ENCODE results near the gene CFAP91.

DNA sequence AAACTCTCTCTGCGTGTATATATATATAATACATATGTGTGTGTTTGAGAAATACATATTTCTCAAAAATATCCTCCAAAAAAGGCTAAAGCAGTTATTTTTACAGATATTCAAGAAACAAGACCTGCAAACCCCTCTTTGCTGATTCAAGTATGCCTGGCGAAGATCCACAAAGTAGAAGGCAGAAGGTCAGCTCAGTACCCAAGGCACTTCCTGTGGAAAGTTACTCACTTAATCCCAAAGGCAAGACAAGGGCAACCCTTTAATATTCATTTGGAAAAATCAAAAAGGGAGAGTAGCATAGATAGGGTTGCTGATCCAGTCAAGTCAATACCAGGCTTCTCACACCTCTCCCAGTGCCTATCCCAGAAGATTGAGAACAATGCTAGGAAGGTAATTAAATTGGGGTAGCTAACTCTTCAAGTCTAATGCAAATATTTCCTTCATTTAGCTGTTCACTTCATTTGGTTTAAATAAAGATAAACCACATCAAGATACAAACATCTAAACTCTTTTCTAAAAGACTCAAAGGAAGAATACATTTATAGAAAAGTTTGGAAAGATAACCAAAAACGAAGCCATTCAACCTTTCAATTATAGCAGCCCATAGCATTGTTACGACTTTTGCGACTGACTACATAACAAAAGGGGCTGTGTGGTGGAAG is 32.8 kb upstream of the CFAP91 start:
- TF ChIP-seq, protein P1, sequence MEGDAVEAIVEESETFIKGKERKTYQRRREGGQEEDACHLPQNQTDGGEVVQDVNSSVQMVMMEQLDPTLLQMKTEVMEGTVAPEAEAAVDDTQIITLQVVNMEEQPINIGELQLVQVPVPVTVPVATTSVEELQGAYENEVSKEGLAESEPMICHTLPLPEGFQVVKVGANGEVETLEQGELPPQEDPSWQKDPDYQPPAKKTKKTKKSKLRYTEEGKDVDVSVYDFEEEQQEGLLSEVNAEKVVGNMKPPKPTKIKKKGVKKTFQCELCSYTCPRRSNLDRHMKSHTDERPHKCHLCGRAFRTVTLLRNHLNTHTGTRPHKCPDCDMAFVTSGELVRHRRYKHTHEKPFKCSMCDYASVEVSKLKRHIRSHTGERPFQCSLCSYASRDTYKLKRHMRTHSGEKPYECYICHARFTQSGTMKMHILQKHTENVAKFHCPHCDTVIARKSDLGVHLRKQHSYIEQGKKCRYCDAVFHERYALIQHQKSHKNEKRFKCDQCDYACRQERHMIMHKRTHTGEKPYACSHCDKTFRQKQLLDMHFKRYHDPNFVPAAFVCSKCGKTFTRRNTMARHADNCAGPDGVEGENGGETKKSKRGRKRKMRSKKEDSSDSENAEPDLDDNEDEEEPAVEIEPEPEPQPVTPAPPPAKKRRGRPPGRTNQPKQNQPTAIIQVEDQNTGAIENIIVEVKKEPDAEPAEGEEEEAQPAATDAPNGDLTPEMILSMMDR (IDR thresholded peaks at IDR 0.05): no peak
- no peak for TF ChIP-seq EZH2 (IDR thresholded peaks at IDR 0.05; ENCODE audit: borderline replicate concordance, insufficient read depth, low read depth, low read length, poor library complexity, severe bottlenecking)
